NCI-H460 (cell line): ENCODE measurements around the gene TOP1. TPM values are rescaled to one million over a fixed set of nuclear protein-coding genes. Genes with fewer than 3 reads are reported as not detected.

ENCODE experiments used
- DNase-seq: peaks from one replicate; pipeline ENCODE4 v3.0.0-alpha.2; 2016; ENCODE audit warnings: low read depth; ENCODE audit errors: extremely low read depth
- total RNA-seq: library from RNA; depleted of rRNA; stranded (reverse); fragments of >200 nt; shearing (Covaris generic); gene quantifications from 2 replicates; pipeline ENCODE4 v1.2.3, GENCODE V29; 2014

The TOP1 gene
- total RNA-seq, 1 experiment from 2014 or later = 41.4 TPM

- no peak for DNase-seq
Measured at GRCh38 chr20:41139227-41140093, 110.8 kb downstream of the TOP1 start.

GRCh38 chr20:41140226-41141133 is 111.9 kb downstream of the TOP1 start:
- DNase-seq = no peak

GRCh38 chr20:41141153-41141815 is 112.7 kb downstream of the TOP1 start:
- no peak for DNase-seq

GRCh38 chr20:41142245-41142644 is 113.6 kb downstream of the TOP1 start:
- no peak for DNase-seq

- no peak for DNase-seq
Measured at GRCh38 chr20:41142919-41143318, 114.3 kb downstream of the TOP1 start.

GRCh38 chr20:41143354-41143753 is 114.7 kb downstream of the TOP1 start:
- no peak for DNase-seq

GRCh38 chr20:41145317-41145716 is 116.7 kb downstream of the TOP1 start:
- DNase-seq = no peak

GRCh38 chr20:41145821-41146620 is 117.4 kb downstream of the TOP1 start:
- DNase-seq = no peak

- DNase-seq = no peak
Measured at GRCh38 chr20:41147767-41148191, 119.2 kb downstream of the TOP1 start.

- DNase-seq = no peak
Measured at GRCh38 chr20:41148942-41149341, 120.3 kb downstream of the TOP1 start.

GRCh38 chr20:41150664-41151063 is 122.0 kb downstream of the TOP1 start:
- no peak for DNase-seq

- DNase-seq = no peak
Measured at GRCh38 chr20:41151134-41151869, 122.7 kb downstream of the TOP1 start.

- no peak for DNase-seq
Measured at GRCh38 chr20:41152108-41152757, 123.6 kb downstream of the TOP1 start.

GRCh38 chr20:41154436-41155176 is 126.0 kb downstream of the TOP1 start:
- DNase-seq = no peak

GRCh38 chr20:41155261-41155660 is 126.6 kb downstream of the TOP1 start:
- DNase-seq = no peak

GRCh38 chr20:41158082-41158625 is 129.5 kb downstream of the TOP1 start:
- DNase-seq = no peak

- no peak for DNase-seq
Measured at GRCh38 chr20:41159547-41159946, 130.9 kb downstream of the TOP1 start.

GRCh38 chr20:41160686-41161085 is 132.1 kb downstream of the TOP1 start:
- no peak for DNase-seq
